HG03439 (cell line): ENCODE results near the gene TIGAR.

ENCODE experiments used
- ATAC-seq: cut with Tn5 transposase; IDR thresholded peaks from one replicate; pipeline ENCODE4 v1.9.1; 2021; ENCODE audit warnings: mild to moderate bottlenecking, moderate library complexity; ENCODE audit not compliant: unreplicated experiment

The TIGAR gene

DNA sequence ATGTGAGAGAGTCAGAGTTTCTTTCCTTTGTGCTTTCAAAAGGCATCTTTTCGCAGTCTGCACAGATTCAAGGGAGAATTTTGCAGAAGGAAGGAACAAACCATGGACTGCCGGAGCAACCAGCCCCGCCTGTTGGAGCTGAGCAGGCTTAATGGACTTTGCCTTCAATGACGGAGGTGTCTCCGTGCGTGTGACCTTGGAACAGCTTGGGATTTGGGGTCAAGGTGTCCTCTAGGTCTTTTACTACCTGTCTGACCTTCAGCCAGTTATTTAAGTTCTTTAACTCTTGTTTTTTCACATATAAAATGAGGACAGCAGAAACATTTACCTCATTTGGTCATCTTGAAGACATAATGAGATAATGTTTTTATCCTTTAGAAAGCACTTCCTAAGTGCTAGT, 54.4 kb downstream of the TIGAR start:
- no peak for ATAC-seq

- no peak for ATAC-seq
Observed at GRCh38 chr12:4378772-4379171, 57.8 kb downstream of the TIGAR start.

- no peak for ATAC-seq
Observed at GRCh38 chr12:4379405-4379804, 58.4 kb downstream of the TIGAR start, which contains the start of gene FGF23. Gene FGF23 (minus strand): TSS chr12:4379712. CDS start chr12:4379582, 130 bp downstream.

DNA sequence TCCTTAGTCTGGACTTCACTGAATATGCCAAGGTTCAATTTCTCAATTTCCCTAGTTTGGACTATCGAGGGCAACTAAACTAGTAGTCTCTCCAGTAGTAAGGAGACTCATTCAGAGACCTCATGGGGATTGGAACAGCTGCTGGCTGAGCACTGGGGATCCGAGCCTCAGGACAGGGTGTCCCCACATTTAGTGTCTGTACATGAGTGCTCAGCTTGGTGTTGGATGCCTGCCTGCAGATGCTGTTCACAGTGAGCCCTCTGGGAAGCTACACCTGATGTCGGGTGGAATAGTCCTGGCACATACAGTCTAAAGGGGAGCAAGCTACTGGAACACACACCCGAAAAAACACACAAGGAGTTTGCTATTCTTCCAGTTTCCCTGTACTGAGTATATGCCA, 59.3 kb downstream of the TIGAR start:
- ATAC-seq, result no peak

DNA sequence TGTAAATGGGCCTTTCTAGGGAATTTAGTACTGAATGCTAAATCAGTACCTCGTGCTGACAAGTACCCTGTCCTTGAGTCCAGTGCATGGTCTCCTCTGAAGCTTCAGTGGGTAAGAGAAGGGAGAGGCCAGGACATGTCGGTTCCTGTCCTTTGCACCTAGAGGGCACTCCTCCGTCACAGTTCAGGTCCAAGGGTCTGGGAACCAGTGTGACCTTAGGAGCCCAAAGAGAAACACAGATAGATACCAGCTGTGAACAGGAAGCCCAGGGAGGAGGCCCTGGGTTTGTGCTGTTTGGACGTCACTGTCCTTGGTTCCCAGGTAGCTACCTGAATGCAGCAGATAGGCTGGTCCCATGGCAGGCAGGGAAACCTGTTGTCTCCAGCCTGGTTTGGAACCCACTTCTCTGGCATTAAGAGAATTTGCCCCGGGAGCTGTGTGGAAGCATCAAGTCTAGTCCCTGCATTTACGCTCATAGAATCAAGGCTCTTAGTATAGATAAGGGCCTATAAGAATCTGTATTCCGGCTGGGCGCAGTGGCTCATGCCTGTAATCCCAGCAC, 62.4 kb downstream of the TIGAR start:
- ATAC-seq, result no peak

DNA sequence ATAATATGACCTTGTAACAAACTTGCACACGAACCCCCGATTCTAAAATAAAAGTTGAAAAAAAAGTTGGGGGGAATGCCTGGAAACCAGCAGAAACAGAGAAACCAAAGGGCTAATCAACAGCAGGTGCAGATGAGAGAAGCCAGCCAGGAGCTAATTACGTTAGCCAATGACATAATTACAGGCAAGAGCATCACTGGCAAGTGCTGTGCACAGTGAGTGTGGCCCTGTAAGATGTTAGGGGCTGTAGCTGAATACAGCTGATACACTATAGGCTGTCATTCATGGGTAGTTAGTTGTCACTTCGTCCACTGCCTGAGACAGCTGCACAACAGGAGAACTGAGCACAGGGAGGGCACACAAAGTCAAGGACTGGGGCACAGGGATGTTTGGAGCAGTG, 65.8 kb downstream of the TIGAR start:
- ATAC-seq, result no peak

DNA sequence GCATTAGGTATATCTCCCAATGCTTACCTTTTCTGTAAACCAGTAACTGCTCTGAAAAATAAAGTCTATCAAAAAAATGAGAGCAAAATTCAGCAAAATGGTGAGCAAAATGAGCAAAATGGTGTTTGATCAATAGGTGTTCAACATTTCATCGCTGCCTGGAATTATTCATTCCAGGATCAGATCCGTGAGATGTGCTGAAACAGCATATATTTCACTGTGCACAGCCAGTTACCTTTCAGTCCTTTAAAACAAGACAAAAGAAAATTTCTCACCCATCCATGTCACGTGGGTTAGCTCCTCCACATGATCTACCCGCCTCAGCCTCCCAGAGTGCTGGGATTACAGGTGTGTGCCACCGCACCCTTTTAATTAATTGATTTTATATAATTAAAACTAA, 66.6 kb downstream of the TIGAR start:
- no peak for ATAC-seq

GRCh38 chr12:4388032-4388431, 67.0 kb downstream of the TIGAR start:
- ATAC-seq, result no peak

DNA sequence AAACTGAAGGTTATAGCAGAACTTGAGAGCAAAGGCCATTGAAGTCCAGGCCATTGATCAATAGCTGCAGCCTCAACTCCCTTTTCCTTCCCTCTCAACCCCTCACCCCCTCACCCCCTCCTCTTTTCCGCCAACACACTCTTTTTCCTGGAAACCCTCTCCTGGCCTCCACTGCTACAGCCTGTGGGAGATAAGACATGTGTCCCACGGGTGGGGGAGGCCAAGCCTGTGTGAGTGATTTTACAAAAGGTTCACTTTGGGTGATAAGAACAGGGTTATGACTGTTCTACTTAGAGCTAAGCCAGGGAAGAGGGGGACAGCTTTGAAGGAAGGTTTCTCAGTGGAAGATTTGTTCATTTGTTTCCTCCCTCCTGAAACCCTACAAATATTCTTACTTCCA, 67.6 kb downstream of the TIGAR start:
- no peak for ATAC-seq

DNA sequence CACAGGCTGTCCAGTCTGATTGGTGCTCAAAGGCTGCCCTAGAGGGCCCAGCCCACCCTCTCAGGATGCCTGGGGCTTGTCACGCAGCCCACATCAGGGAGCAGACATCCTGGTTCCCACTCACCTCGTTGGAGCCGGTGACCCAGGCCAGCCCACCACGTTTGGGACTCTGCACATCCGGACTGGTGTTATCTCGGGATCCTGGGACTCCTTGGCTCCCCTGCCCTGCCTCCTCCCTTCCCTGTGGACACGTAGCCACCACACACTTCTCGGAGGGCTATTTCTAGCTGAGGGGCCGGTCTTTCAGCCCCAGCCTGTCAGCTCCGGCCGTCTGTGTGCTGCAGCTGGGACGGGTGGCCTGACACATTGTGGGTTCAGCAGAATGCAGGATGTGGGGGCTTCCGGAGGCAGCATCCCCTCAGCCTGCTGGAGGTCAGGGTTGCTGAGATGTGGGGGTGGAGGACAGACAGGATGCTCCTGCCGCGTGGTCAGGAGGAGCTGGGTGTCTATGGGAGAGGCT, 71.3 kb downstream of the TIGAR start:
- no peak for ATAC-seq

- ATAC-seq, result no peak
Observed at GRCh38 chr12:4393211-4393610, 72.2 kb downstream of the TIGAR start.

DNA sequence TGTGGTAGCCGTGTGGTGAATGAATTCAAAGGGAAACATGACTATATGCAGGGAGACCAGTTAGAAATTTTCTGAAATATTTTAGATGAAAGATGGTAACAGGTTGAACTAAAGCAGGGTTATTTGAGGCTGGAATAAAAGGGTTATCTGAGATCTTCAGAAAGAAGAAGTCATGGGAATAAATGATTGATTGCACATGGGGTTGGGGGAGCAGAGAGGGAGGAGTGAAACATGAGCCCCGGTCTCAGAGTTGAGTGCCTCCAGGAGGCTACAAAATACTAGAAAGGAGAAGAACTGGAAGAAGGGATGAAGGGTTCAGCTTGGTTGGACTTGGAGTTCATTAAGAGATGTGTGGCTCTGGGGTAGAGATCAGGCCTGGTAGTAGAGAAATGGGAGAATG, 74.8 kb downstream of the TIGAR start:
- ATAC-seq, result no peak

DNA sequence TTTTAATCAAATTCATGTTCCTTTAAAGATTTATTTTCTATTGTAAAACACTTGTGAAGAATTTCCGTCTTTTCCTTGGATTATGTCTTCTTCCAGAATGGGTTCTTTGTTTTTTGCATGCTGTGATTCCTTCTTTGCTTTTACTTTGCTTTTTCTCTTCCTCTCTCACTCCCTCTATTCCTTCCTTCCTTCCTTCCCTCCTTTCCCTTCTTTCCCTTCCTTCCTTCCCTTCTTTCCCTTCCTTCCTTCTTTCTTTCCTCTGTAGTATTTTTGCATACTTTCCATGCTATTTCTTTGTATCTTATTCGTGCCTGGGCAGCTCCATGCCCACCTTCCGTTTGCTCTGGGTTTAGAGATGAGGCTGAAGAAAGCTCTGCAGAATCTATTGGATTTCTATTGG, 80.1 kb downstream of the TIGAR start:
- ATAC-seq, result no peak

DNA sequence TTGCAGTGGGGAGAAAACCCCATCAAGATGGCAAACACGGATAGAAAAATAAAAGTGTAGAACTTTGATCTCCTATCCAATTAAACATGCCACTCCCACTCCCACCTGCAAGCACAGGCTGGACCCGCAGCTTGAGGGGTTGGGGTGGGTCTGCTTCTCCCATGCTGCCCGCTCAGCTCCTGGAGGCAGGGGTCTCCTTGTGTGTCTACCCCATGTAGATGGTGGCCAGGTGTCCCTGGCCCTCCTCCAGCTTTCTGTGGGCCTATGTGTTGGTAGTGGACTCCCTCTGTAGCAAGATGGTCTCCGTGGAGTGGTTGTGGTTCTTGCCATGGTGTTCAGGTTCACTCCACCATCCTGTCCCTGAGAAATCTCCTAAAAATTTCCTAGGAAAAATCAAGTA, 82.0 kb downstream of the TIGAR start:
- ATAC-seq, result no peak
